ENCODE data around the gene TRAFD1.

DNA sequence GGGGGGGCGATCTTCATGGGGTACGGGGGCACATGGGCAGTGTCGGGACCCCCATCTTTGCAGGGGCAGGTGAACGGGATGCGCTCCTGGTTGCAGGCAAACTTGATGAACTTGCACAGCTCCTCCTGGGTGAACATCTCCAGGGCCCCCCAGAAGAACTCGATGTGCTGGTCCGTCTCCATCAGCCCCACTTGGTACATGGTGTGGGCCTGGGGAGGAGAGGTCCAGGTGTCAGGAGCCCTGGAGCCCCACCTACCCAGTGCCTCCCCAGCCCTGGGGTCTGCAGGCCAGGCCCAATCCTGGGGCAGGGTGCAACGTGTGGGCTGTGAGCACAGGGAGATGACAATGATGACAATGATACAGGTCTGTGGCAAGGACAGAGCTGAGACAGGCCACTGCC lies 37.7 kb downstream of the TRAFD1 start:
- no peak for TF ChIP-seq POLR2A (IDR thresholded peaks at IDR 0.05)
- TF ChIP-seq, protein P1, sequence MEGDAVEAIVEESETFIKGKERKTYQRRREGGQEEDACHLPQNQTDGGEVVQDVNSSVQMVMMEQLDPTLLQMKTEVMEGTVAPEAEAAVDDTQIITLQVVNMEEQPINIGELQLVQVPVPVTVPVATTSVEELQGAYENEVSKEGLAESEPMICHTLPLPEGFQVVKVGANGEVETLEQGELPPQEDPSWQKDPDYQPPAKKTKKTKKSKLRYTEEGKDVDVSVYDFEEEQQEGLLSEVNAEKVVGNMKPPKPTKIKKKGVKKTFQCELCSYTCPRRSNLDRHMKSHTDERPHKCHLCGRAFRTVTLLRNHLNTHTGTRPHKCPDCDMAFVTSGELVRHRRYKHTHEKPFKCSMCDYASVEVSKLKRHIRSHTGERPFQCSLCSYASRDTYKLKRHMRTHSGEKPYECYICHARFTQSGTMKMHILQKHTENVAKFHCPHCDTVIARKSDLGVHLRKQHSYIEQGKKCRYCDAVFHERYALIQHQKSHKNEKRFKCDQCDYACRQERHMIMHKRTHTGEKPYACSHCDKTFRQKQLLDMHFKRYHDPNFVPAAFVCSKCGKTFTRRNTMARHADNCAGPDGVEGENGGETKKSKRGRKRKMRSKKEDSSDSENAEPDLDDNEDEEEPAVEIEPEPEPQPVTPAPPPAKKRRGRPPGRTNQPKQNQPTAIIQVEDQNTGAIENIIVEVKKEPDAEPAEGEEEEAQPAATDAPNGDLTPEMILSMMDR (IDR thresholded peaks at IDR 0.05 in 4 of 5, conservative IDR thresholded peaks at IDR 0.05 in 1 of 5) = no peak
